ENCODE data around the gene ARHGEF28.

The ARHGEF28 gene

DNA sequence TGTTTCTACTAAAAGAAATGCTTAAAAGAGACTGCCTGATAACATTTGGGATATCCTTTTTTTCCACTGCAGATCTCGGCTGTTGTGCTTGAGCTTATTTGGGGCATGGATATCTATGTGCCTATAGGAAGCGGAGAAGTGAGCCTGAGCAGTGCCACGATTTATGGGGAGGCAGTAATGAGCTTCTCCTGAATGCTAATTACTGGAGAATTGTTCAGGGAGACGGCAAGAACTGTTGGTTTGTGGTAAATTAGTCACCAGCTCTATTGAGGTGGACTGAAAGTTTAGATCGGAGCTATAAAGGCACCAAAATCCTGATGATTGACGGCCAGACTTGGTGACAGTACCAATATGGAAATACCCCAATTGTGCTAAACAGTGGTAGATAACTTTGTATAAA, 186.5 kb downstream of the ARHGEF28 start:
- no peak for DNase-seq (ENCODE audit: low read depth in 2 of 3, low spot score in 1 of 3)

GRCh38 chr5:73812962-73813588, 187.1 kb downstream of the ARHGEF28 start:
- no peak for DNase-seq (ENCODE audit: low read depth in 2 of 3, low spot score in 1 of 3)

DNA sequence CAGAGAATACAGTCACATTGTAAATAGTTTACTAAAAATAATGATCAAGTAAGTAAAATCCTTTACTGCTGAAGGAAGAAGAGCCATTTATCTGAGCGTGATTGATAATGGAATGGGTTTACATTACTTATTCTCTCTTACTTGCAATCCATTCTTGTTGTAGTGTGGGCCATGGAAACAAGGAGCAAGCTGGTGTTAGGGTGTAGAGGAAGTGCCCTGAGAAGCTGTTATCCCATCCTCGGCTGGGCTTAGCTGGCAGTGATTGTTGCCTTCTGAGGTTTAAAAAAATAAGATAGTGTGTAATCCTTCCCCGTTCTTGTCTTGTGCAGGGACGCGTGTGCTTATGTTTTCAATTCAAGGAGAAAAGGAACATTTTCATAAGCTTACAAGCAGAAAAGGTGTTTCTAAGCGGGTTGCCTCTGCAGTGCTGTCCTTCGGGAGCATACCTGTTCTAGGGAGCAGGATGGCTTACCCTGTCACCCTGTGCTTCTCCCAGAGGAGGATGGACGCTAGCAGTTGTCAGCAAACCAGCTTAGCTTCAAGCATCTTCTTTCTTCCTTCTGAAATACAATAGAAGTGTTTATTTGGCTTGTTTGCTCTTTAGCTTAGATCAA, 188.3 kb downstream of the ARHGEF28 start:
- no peak for DNase-seq (ENCODE audit: low read depth in 2 of 3, low spot score in 1 of 3)

DNA sequence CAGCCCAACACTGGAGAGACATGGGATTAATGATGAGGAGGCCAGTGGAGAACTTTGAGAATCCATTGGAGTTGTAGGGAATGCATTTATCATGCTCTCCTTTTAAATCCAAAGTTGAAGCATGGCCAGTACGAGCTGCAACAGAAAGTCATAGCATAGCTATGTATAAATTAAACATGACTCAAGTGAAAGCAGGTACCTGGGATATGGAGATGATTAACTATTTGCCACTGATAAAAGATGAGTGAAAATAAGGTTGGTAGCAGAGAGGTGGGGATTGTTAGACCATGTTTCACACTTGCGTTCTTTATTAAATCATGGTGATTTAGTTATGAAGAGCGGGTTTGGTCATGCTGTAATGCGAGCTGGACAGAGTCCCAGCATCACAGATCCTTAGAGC, 189.6 kb downstream of the ARHGEF28 start:
- no peak for DNase-seq (ENCODE audit: low read depth in 2 of 3, low spot score in 1 of 3)

DNA sequence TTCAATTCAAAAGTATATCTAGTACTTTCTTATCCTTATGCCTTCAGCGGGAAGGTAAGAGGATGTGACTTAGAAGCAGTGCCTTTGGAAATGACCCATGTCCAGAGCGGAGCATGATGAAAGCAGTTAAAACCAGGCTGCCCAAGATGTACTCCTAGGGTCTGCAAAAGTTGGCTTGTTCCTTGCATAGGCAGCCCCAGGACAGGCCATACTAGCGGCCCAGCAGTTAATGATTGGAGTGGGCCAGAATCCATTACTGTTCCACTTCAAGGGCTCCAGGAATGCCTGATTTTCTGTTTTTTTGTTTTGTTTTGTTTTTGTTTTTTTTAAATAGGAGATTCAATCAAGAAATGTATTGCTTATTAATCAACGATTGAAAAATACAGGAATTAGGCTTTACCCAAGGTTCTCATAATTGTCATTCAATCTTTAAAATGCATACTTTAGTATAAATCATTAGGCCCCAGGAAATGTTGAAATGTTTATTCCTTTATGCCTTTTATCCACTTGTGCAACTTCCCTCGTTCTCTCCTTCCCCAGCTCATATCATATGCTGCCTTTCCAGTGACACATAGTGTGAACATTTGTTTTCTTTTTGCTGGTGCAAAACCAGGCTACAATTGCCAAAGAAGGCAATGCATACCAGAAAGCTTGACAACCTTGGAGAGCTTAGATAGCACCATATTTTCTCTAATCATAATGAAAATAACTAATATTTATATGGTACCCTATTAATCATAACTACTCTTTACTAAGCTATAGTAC, 190.8 kb downstream of the ARHGEF28 start:
- no peak for DNase-seq (ENCODE audit: low read depth in 2 of 3, low spot score in 1 of 3)

DNA sequence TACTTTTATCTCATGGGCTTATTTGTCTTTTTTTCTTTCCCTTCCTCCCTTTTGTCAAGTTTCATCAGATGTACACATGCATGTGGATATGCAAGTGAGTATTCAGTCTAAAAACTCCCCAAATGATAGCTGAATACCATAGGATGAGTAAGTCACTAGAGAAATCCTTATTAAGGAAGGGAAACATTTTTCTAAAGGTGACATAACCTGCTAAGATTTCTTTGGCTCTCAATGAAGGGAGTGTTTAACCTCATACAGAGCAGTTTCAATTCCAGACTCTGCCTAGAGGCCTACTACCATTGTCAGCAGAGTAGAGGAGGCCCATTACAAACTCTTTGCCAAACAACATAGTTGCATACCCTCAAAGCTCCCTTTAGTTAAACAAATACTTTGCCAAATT, 192.4 kb downstream of the ARHGEF28 start:
- no peak for DNase-seq (ENCODE audit: low read depth in 2 of 3, low spot score in 1 of 3)

DNA sequence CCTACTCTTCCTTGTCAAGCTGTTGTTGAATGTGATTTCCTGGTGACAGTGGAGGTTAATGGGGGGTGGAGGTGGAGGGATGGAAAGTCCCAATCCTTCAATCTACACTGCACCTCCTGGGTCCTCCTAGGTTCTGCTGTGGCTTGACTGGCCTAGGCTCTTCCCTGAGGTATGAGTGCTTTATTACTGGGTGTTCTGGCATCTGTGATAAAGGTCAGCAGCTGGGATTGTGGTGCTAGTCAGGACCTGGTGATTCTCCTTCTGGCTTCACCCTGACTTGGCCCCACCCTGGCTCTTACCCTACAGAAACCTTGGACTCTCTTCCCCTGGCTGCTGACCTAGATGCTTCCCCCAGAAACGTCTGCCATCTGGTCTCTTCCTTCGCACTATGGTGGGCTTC, 194.3 kb downstream of the ARHGEF28 start:
- DNase-seq (ENCODE audit: low read depth in 2 of 3, low spot score in 1 of 3): no peak

DNA sequence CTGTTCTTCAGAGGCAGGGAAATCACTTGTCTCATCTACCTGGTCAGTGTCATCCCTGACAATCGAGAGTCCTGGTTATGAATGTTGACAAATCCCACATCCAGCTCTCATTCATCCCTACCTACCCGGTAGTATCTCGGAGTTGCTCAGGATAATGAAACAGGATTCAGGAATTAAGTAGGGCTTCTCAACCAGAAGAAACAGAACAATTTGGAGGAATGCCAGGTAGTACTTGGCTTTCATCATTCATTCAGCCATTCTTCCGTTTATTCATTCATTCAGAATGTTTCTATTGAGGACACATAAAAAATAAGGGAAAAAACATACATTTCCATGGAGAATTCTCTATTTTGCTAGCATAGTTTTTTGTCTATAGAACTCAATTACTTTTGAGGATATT, 195.0 kb downstream of the ARHGEF28 start:
- DNase-seq (ENCODE audit: low read depth in 2 of 3, low spot score in 1 of 3): no peak

GRCh38 chr5:73822278-73822988, 196.4 kb downstream of the ARHGEF28 start:
- no peak for DNase-seq (ENCODE audit: low read depth in 2 of 3, low spot score in 1 of 3)

DNA sequence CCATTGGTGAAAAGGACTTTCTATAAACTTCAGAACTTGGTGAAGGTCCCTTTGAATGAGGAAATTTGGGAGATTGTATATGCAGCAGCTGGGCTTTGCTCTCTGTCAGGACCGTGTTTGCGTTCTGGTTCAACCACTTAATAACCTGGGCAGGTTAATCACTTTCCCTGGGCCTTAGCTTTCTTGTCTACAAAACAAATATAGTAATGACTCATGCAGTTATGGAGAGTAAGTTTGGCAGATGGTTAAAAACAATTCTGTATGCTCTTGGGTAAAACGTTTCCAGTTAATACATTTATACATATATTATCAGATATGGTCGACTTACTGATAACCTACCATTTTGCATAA, 197.0 kb downstream of the ARHGEF28 start:
- DNase-seq (ENCODE audit: low read depth in 2 of 3, low spot score in 1 of 3): no peak

DNA sequence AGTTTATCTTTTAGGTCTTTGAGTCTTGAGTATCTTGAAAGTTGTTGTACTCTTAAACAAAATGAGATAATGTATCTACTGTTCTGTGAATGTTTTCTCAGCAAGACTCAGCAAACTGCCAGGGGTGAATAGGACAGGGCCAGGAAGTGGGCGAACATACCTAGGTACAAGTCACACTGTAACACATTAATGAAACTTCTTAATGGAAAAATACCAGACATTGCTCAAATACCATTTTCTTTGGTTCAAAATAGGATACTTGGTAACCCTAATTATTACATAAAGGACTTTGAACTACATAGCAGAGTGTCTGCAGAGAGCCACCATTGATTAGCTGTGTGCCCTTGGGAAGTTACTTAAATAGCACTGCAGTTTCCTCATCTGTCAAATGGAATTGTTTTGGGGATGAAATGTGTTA, 197.5 kb downstream of the ARHGEF28 start:
- DNase-seq (ENCODE audit: low read depth in 2 of 3, low spot score in 1 of 3): no peak

DNA sequence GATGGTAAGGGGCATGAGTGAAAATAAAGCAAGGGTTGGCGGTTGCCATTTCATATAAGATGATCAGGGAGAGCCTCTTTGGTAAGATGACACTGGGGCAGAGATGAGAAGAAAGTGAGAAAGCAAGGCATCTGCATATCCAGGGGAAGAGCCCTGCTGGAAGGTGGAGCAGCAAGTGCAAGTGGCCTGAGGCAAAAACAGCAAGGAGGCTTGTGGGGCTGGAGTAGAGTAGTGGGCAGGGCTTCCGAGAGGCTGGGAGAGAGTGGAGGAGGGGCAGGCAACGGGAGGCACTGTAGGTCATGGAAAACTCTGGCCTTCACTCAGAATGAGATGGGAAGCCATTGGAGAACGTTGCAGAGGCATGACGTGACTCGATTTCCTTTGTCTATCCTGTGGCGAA, 199.2 kb downstream of the ARHGEF28 start:
- DNase-seq (ENCODE audit: low read depth in 2 of 3, low spot score in 1 of 3): no peak

GRCh38 chr5:73825736-73826135, 199.7 kb downstream of the ARHGEF28 start:
- no peak for DNase-seq (ENCODE audit: low read depth in 2 of 3, low spot score in 1 of 3)

DNA sequence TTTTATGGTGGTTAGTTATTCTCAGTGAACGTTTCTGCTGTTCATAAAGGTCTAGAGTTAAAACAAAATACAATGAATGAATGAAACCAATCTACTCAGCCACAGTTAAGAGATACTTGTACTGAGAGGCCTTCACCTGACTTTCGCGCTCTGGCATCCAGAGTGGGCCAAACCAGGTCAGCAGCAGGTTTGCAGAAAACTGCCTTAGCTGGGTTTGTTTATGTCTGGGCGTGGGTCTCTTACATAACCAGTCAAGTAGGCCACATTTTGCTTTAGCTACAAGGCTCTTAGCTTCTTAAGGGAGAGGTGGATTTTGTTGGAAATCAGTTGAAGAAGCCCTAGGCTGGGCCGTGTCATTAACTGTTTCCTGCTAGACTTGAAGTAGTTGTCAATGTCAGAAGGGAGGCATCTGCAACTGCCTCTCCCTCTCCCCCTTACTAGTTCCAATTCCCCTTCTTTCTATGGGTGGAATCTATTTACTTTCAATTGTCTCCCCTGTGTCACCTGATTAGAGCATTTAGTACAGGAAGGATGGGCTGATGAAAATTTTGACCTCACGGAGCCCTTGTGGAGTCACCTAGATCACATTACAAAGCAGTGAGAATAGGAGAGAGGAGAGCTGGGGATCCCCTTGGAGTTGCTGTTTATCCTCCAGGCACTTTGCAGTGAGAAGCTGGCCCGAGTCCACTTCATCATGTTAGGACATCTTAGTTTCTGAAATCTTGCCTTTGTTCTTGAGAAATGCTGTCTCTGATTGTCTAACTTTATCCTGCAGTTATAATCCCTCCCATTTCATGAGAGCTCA, 200.5 kb downstream of the ARHGEF28 start:
- no peak for DNase-seq (ENCODE audit: low read depth in 2 of 3, low spot score in 1 of 3)

GRCh38 chr5:73827106-73827450, 201.1 kb downstream of the ARHGEF28 start:
- no peak for DNase-seq (ENCODE audit: low read depth in 2 of 3, low spot score in 1 of 3)

DNA sequence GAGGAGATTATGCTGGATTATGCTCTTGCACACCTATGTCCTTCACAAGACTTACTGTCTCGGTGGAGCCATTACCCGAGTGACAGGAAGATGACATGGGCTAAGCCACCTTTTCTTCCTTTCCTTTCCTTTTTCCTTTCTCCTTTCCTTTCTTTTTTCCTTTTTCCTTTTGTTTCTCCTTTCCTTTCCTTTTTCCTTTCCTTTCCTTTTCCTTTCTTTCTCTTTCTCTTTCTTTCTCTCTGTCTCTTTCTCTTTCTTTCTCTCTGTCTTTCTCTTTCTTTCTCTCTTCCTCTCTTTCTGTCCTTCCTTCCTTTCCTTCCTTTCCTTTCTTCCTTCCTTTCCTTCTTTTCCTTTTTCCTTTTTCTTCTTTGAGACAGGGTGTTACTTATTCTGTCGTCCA, 202.5 kb downstream of the ARHGEF28 start:
- no peak for DNase-seq (ENCODE audit: low read depth in 2 of 3, low spot score in 1 of 3)

GRCh38 chr5:73830646-73831045, 204.7 kb downstream of the ARHGEF28 start:
- DNase-seq (ENCODE audit: low read depth in 2 of 3, low spot score in 1 of 3): no peak

DNA sequence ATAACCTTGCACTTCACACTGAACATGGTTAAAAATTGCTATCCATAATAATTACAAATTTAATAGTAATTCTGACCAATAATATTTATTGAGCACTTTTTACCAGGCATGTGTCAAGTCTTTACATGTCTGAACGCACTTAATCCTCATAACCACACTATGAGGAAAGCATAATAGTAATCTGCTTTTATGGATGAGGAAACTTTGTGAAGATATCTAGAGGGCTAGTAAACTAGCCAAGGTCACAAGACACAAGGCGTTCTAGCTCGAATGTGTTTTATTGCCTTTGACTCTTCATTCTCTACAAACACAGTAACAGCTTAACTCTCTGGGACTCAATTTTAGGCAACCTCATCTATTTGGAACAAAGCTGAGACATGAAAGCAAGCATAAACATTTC, 205.1 kb downstream of the ARHGEF28 start:
- DNase-seq (ENCODE audit: low read depth in 2 of 3, low spot score in 1 of 3): no peak

DNA sequence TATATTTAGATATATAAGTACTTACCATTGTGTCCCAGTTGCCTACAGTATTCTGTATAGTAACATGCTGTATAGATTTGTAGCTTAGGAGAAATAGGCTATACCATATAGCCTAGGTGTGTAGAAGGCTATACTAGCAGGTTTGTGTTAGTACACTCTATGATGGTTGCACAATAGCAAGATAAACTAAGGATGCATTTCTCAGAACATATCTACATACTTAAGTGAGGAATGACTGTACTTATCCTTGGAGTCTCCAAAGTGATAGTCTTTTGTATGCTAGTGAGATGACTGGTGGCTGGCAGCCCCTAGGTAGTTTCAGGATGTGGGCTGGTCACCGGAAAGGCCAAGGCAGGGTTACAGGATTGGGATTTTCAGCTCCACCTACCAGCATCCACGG, 208.7 kb downstream of the ARHGEF28 start:
- no peak for DNase-seq (ENCODE audit: low read depth in 2 of 3, low spot score in 1 of 3)

DNA sequence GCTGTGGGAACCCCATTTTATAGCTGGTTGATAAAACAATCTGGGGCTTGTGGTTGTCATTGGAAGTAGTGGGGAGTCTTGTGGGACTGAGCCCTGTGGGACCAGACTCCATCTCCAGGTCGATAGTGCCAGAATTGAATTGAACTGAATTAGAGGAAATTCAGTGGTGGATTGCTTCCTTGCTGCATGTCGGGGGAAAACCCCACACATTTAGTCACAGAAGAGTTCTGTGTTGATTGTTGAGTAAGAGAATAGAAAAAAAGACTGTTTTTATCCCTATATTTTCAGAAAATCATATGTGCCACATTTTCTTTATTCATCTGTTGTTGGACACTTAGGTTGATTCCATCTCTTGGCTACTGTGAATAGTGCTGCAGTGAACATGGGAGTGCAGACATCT, 209.7 kb downstream of the ARHGEF28 start:
- DNase-seq (ENCODE audit: low read depth in 2 of 3, low spot score in 1 of 3): no peak

DNA sequence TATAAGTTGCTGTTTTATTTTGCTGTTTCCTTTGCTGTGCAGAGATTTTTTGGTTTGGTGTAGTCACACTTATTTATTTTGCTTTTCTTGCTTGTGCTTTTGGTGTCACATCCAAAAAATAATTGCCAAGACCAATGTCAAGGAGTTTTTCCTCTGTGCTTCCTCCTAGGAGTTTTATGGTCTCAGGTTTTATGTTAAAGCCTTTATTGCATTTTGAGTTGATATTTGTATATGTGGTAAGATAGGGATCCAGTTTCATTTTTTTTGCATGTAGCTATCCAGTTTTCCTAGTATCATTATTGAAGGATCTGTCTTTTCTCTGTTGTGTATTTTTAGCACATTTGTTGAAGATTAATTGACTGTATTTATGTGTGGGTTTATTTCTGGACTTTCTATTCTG, 210.6 kb downstream of the ARHGEF28 start:
- no peak for DNase-seq (ENCODE audit: low read depth in 2 of 3, low spot score in 1 of 3)
